K562 (cell line): ENCODE measurements around the gene CNTN4. TPM values are rescaled to one million over a fixed set of nuclear protein-coding genes. Genes with fewer than 3 reads are reported as not detected.

Experiments
- ATAC-seq: fragments of 200-7000 bp; cut with Tn5 transposase; 3 replicates; pipeline ENCODE4 v1.9.1; 2020; ENCODE audit warnings: moderate library complexity
- BruUV-seq: library from RNA; stranded (reverse); fragments of 400-500 nt; replicated peaks from 2 replicates; lab custom pipeline; 2021; lab: Mats Ljungman, UMichigan
- CTCF ChIA-PET: fragments of 300-600 bp; formaldehyde crosslinking; extraction: SDS; loops from one replicate; lab custom pipeline; 2021; ENCODE audit warnings: low intra/inter-chr PET ratio; lab: Yijun Ruan, JAX
- POLR2A ChIA-PET: fragments of 300-600, 350-650 bp; sonication (Branson Sonifier 250); formaldehyde crosslinking; extraction: SDS; loops from one replicate; lab custom pipeline; 2021; ENCODE audit warnings: antibody characterized with exemption, inconsistent platforms; lab: Yijun Ruan, JAX
- DNase-seq, 4 experiments: peaks; one replicate each; pipeline versions ENCODE4 v3.0.0 to v3.0.0-alpha.2; 2011 to 2018; ENCODE audit warnings: low spot score in 3 of 4, mixed read lengths in 3 of 4; ENCODE audit errors: extremely low read depth in 1 of 4
- FAIRE-seq: peaks from 2 replicates; lab custom pipeline; 2011; peaks lifted over from hg19 to GRCh38; lab: Jason Lieb, UNC
- H2AFZ ChIP-seq: 2 replicates; pipeline ENCODE4 v1.6.0; 2011; ENCODE audit warnings: low read depth, low read length, control low read depth, inconsistent platforms
- H3K27ac ChIP-seq: fragments of 200-600 bp; 3 replicates; pipeline ENCODE4 v1.8.0; 2011; ENCODE audit warnings: low read depth, mild to moderate bottlenecking, control low read depth, inconsistent platforms, low read length, moderate library complexity, mixed read lengths; ENCODE audit errors: extremely low read depth
- H3K27me3 ChIP-seq, 2 experiments: fragments of 300-600 bp in 1 of 2; 2 replicates in 1 of 2; 3 replicates in 1 of 2; pipeline versions ENCODE4 v1.6.0 to v1.8.0; 2011; ENCODE audit warnings: inconsistent platforms in 2 of 2, low read length in 2 of 2, mild to moderate bottlenecking in 1 of 2, mixed read lengths in 1 of 2, moderate library complexity in 1 of 2; ENCODE audit not compliant: control insufficient read depth in 2 of 2, insufficient read depth in 2 of 2
- H3K36me3 ChIP-seq: fragments of 300-600 bp; 3 replicates; pipeline ENCODE4 v1.8.0; 2011; ENCODE audit warnings: mild to moderate bottlenecking, low read length, inconsistent platforms; ENCODE audit not compliant: control insufficient read depth, insufficient read depth
- H3K4me1 ChIP-seq, 2 experiments: fragments of 200-600 bp in 1 of 2; replicated peaks in 1 of 2; 2 replicates in 1 of 2; 3 replicates in 1 of 2; pipeline versions ENCODE4 v1.5.1 to v1.8.0; 2011; ENCODE audit warnings: inconsistent platforms in 2 of 2, low read length in 2 of 2, mild to moderate bottlenecking in 1 of 2, mixed read lengths in 1 of 2, moderate library complexity in 1 of 2; ENCODE audit not compliant: control insufficient read depth in 2 of 2, insufficient read depth in 2 of 2
- H3K4me2 ChIP-seq: 2 replicates; pipeline ENCODE4 v1.6.1; 2011; ENCODE audit warnings: low read length, control low read depth, inconsistent platforms, mixed read lengths; ENCODE audit not compliant: insufficient read depth
- H3K4me3 ChIP-seq: fragments of 200-600 bp; sonication (generic), shearing (Covaris generic); 2 replicates; pipeline ENCODE4 v1.5.1; 2016; ENCODE audit warnings: control low read depth, inconsistent platforms
- H3K79me2 ChIP-seq: fragments of 200-600 bp; 3 replicates; pipeline ENCODE4 v1.8.0; 2011; ENCODE audit warnings: low read length, inconsistent platforms; ENCODE audit not compliant: control insufficient read depth, insufficient read depth
- H3K9ac ChIP-seq, 2 experiments: 2 replicates each; pipeline versions ENCODE4 v1.6.0 to v1.6.1; 2011; ENCODE audit warnings: low read depth in 2 of 2, low read length in 2 of 2, control low read depth in 1 of 2, inconsistent platforms in 1 of 2, mild to moderate bottlenecking in 1 of 2, mixed read lengths in 1 of 2; ENCODE audit not compliant: insufficient read depth in 1 of 2
- H3K9me1 ChIP-seq: one replicate; pipeline ENCODE4 v1.6.0; 2011; ENCODE audit warnings: inconsistent platforms, mild to moderate bottlenecking, low read length, moderate library complexity; ENCODE audit not compliant: control insufficient read depth, insufficient read depth
- H3K9me3 ChIP-seq: replicated peaks from 2 replicates; pipeline ENCODE4 v1.5.1; 2011; ENCODE audit warnings: low read depth, low read length, inconsistent platforms; ENCODE audit not compliant: control insufficient read depth, insufficient read depth
- H4K20me1 ChIP-seq: replicated peaks from 2 replicates; pipeline ENCODE4 v1.6.1; 2011; ENCODE audit warnings: low read length, inconsistent platforms, mixed read lengths; ENCODE audit not compliant: control insufficient read depth, insufficient read depth
- CEBPB ChIP-seq: fragments of 450-650 bp; IDR thresholded peaks from 2 replicates; pipeline ENCODE4 v1.6.1; 2016; ENCODE audit warnings: missing genetic modification characterization, missing compliant biosample characterization
- CEBPG ChIP-seq, 3 experiments: fragments of 200-800 bp in 1 of 3; sonication (Bioruptor generic) in 1 of 3; sonication (generic) in 1 of 3; formaldehyde crosslinking in 1 of 3; IDR thresholded peaks in 2 of 3; conservative IDR thresholded peaks in 1 of 3; 2 replicates each; pipeline versions ENCODE4 v1.6.1 to v1.8.0; 2016 to 2022; ENCODE audit warnings: missing compliant biosample characterization in 2 of 3, missing genetic modification characterization in 2 of 3, mild to moderate bottlenecking in 1 of 3, missing genetic modification reagents in 1 of 3
- DPF2 ChIP-seq: fragments of 450-650 bp; IDR thresholded peaks from 2 replicates; pipeline ENCODE4 v1.6.1; 2016
- MCM3 ChIP-seq: fragments of 450-650 bp; IDR thresholded peaks from 2 replicates; pipeline ENCODE4 v1.6.1; 2016
- NFRKB ChIP-seq: fragments of 450-650 bp; IDR thresholded peaks from 2 replicates; pipeline ENCODE4 v1.6.1; 2016; ENCODE audit warnings: low read depth
- RBFOX2 ChIP-seq: fragments of 200-400 bp; formaldehyde crosslinking; IDR thresholded peaks from 2 replicates; pipeline ENCODE4 v1.6.1; 2017; ENCODE audit warnings: low read depth, mild to moderate bottlenecking, low read length, moderate library complexity
- TRIM28 ChIP-seq: fragments of 450-650 bp; IDR thresholded peaks from 2 replicates; pipeline ENCODE4 v1.6.1; 2017
- ZKSCAN3 ChIP-seq: fragments of 250-450 bp; sonication (Bioruptor Pico); IDR thresholded peaks from 2 replicates; pipeline ENCODE4 v1.4.0; 2020
- ZNF143 ChIP-seq: sonication (generic); formaldehyde crosslinking; IDR thresholded peaks from 2 replicates; pipeline ENCODE4 v1.9.0; 2022; ENCODE audit warnings: mild to moderate bottlenecking, missing genetic modification reagents
- ZNF589 ChIP-seq: fragments of 200-800 bp; sonication (Bioruptor generic); IDR thresholded peaks from 2 replicates; pipeline ENCODE4 v1.6.1; 2016; ENCODE audit warnings: low read depth, missing genetic modification characterization, missing compliant biosample characterization
- WGBS: fragments of 100-300 bp; shearing (Covaris generic); methylation state at CpG from one replicate; pipeline ENCODE4 v1.1.6; 2016; ENCODE audit warnings: low coverage, mixed read lengths; ENCODE audit not compliant: insufficient coverage; ENCODE audit errors: missing lambda C conversion rate; 5-methylcytosine and 5-hydroxymethylcytosine counted together
- in situ Hi-C: fragments of 300-500 bp; cut with MboI; formaldehyde crosslinking; loops from 4 replicates; pipeline ENCODE4 v1.15.0; 2018; ENCODE audit warnings: inconsistent platforms, mixed read lengths
- intact Hi-C: fragments of 100-400 bp; cut with micrococcal nuclease; formaldehyde crosslinking; loops from 2 replicates; pipeline ENCODE4 v1.14.2; 2022
- polyA plus RNA-seq, 8 experiments: library from polyadenylated mRNA; depleted of rRNA in 4 of 8; stranded (reverse) in 5 of 8; unstranded in 3 of 8; fragments of >200 nt; fragmentation: Nextera tagmentation in 2 of 8; fragmentation: Illumina TruSeq in 1 of 8; extraction: Ambion mirVana in 2 of 8; extraction: Trizol in 1 of 8; gene quantifications; 2 replicates each; pipeline versions ENCODE4 v1.2.1 to v1.2.3, GENCODE V29; 2011 to 2014; ENCODE audit warnings: inconsistent platforms in 1 of 8, missing spikeins in 1 of 8
- total RNA-seq, 7 experiments: library from RNA; depleted of rRNA in 6 of 7; stranded (reverse); fragments of >200 nt in 6 of 7; fragmentation: Illumina TruSeq in 2 of 7; extraction: Trizol in 2 of 7; gene quantifications; 2 replicates each; pipeline versions ENCODE4 v1.2.1 to v1.2.3, GENCODE V29; 2011 to 2021; ENCODE audit warnings: low replicate concordance in 1 of 7
- TF ChIP-seq, protein P1 (sequence below): fragments of 200-800 bp; sonication (Bioruptor generic); IDR thresholded peaks from 2 replicates; pipeline ENCODE4 v1.6.1; 2017; ENCODE audit warnings: missing genetic modification characterization, missing compliant biosample characterization
- TF ChIP-seq, protein P2 (sequence below): fragments of 250-450 bp; sonication (Bioruptor Pico); IDR thresholded peaks from 2 replicates; pipeline ENCODE4 v1.5.0; 2020; ENCODE audit warnings: mild to moderate bottlenecking

Gene CNTN4
- total and polyA plus RNA-seq, 9 of the 15 experiments (the other 6 are each of a cell fraction or from before 2014, with no cell fraction given), result not detected

DNA sequence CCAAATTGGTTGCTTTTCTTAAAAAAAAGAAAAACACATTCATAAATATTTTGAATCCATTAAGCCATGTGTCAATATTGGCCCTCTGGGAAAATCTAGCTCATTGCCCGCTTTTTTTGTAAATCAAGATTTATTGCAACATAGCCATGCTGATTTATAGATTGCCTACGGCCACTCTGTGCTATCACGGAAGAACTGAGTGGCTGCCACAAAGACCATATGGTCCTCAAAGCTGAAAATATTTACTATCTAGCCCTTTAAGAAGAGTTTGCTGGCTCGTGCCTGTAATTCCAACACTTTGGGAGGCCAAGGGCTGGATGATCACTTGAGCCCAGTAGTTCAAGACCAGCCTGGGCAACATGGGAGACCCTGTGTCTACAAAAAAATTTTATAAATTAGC, 965.6 kb downstream of the CNTN4 start:
- Histone ChIP-seq H3K27ac (no peak overlapping the region), H3K27me3 (peaks cover 5 to 6% of the 10 kb centered on the region in 2 experiments; a peak in 3 of 5 replicates), H3K9ac (no peak overlapping the region), H3K36me3 (no peaks in the 10 kb centered on the region), H3K9me1 (no peaks in the 10 kb centered on the region), H3K4me1 (no peaks in the 10 kb centered on the region)
- no peak for FAIRE-seq
- POLR2A ChIA-PET, result no interaction called here
- intact Hi-C loops (no loop called here), in situ Hi-C loops (no loop called here)
- TF ChIP-seq CEBPB (peak; percentile 39; the same call in 1 of the 2 replicates), MCM3 (no peak), ZKSCAN3 (no peak), RBFOX2 (no peak), CEBPG (CRISPR knock-in tag; IDR thresholded peaks at IDR 0.05) (no peak), CEBPG (tag; conservative IDR thresholded peaks at IDR 0.05 in 1 of 2, IDR thresholded peaks at IDR 0.05 in 1 of 2) (peak in 1 of 2 experiments; percentile 31; a peak in 1 of 4 replicates), TRIM28 (no peak), DPF2 (no peak), ZNF143 (CRISPR knock-in tag) (no peak), ZNF589 (no peak), NFRKB (no peak)
- TF ChIP-seq, protein P1, sequence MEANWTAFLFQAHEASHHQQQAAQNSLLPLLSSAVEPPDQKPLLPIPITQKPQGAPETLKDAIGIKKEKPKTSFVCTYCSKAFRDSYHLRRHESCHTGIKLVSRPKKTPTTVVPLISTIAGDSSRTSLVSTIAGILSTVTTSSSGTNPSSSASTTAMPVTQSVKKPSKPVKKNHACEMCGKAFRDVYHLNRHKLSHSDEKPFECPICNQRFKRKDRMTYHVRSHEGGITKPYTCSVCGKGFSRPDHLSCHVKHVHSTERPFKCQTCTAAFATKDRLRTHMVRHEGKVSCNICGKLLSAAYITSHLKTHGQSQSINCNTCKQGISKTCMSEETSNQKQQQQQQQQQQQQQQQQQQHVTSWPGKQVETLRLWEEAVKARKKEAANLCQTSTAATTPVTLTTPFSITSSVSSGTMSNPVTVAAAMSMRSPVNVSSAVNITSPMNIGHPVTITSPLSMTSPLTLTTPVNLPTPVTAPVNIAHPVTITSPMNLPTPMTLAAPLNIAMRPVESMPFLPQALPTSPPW (CRISPR knock-in tag), result no peak
- TF ChIP-seq, protein P2, sequence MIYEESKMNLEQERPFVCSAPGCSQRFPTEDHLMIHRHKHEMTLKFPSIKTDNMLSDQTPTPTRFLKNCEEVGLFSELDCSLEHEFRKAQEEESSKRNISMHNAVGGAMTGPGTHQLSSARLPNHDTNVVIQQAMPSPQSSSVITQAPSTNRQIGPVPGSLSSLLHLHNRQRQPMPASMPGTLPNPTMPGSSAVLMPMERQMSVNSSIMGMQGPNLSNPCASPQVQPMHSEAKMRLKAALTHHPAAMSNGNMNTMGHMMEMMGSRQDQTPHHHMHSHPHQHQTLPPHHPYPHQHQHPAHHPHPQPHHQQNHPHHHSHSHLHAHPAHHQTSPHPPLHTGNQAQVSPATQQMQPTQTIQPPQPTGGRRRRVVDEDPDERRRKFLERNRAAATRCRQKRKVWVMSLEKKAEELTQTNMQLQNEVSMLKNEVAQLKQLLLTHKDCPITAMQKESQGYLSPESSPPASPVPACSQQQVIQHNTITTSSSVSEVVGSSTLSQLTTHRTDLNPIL (CRISPR knock-in tag), result no peak
- TF ChIP-seq, all 486 proteins: peak for 2
- no peaks in the 10 kb centered on the region for H3K9me3 ChIP-seq
- under 1% methylated on average over 4 of the region's 4 CpGs for WGBS
- no peaks in the 10 kb centered on the region for H4K20me1 ChIP-seq
- H3K4me2 ChIP-seq, result no peak overlapping the region
- CTCF ChIA-PET, result no interaction called here
- DNase-seq, result no peak
- BruUV-seq, result no TSS peak
- H3K4me3 ChIP-seq, result no peak overlapping the region
- H2AFZ ChIP-seq, result no peak overlapping the region
- no peaks in the 10 kb centered on the region for H3K79me2 ChIP-seq
- no peak for ATAC-seq
